ENCODE measurements around the gene ZNF892.
A peak's percentile ranks its signal among the peaks of the same experiment; 100 is the strongest.
"Not testable (repeated sequence)": the region's sequence is repeated elsewhere in the genome, so short reads cannot be mapped to it uniquely, and the experiment has no call there.

Gene ZNF892

DNA sequence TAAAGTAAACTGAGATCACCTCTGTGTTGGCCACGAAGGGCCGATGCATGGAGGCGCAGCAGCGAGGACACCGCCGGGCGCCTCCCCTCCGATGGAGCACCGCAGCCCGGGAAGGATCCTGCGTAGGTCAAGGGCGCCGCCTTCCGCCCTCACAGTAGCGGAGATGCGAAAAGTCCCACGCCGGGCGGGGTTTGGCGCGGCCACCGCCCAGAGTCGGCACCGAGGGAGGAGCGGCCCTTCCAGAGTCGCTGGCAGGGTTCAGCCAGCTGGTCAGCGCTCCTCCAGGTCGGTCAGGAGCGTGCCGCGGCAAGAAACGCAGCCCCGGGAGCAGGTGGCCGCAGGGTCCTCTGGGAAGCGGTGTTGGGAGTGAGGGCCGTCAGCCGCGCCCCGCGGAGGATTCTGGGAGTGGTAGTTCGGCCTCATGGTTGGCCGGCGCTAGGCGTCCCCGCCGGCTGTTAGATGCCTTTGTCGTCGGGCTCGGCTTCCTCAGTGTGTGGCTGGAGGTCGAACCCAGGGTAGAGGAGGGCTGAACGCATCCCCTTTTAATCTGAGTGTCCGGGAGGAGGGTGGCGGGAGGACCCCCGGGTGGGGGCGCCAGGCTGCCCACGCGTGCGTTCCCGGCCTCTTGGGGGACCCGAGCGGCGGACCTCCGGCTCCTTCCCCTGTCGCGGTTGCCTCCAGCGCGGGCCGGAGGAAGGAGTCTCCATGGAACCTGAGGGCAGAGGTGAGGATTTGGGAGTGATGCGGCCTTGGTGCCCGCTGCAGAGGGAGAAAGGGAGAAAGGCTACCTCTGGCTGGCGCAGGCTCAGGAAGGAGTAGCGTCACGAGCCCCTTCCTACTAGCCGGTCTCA, at the start of gene ZNF892:
Gene ZNF892 (plus strand): TSS at position 411 of the 851 bp plus-strand sequence. CDS start 295 bp downstream, at position 706.
- DNase-seq (ENCODE audit: low read depth), result peak; percentile 54

DNA sequence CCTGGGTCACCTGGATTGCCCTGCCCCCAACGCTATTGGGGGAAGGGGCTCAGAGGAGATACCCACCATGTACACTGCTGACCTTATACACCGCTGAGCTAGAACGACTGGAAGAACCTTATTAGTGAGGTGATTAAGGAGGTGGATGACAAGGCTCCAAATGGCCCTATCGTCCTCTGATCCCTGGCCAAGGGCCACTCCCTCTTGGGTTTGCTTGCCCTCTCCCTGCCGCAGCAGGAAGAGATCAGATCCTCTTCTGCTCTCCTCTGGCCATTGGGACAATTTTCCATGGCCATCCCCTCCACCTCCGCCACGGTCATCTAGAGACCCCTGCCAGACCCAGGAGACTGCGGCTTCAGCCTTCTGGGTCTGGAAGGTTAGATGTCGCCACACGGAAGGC, 48.9 kb upstream of the ZNF892 start:
- DNase-seq (ENCODE audit: low read depth), result no peak

DNA sequence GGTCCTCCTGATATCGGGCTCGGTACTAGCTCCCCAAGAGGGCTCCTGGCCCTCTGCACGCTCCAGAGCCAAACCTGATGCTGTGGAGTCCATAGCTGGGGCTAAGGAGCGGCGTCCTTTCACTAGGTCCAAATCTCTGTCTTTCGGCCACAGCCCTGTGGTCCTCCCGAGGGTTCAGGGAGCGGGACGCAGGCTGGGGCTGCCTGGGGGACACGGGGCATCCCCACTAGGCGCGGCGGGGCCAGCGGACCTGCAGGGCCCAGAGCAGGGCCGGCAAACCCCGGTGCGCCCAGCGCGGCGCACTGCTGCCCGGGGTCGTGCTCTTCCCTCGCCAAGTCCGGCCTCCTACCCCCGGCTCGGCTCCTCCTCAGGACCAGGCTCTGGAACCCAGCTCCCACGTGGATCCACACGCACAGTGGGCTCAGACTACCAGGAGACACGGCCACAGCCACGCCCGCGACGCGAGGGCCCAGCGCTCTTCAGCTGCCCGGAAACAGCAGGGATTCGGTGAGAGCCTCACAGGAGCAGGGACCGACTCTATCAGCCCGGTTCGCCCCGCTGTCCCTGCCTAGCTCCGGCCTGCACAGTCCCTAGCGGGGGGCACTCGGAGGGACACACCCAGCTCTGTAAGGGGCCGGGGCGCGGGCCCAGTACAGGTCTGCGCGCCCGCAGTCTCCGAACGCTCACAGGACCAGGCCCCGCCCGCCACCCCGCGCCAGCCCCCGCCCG, 48.3 kb upstream of the ZNF892 start:
- no peak for DNase-seq (ENCODE audit: low read depth)

DNA sequence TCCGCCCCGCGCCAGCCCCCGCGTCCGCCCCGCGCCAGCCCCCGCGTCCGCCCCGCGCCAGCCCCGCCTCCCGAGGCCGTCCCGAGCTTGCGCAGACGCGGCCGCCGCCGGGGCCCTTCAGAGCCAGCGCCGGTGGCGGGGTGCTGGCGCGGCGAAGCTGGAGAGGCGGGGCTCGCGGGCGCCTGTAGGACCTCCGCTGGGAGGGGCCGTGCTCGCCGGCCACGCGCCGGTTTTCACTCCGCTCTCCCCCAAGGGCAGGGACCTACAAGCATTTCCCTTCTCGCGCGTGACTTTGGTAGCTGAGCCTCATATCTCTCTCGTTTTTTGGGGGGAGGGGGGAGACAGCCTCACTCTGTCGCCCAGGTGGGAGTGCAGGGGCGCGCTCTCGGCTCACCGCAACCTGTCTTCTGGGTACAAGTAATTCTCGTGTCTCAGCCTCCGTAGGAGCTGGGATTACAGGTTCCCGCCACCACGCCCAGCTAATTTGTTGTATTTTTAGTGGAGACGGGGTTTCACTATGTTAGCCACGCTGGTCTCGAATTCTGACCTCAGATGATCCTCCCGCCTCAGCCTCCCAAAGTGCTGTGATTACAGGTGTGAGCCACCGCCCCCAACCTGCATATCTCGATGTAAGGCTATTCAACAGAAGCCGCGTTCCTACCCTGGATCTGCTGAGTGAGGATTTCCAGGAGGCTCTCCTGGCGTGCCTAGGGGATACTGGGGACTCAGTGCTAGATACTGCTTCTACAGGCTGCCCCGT, 47.5 kb upstream of the ZNF892 start, which contains the start of gene ZNF514:
Gene ZNF514 (minus strand): TSS at position 159 of the 760 bp plus-strand sequence. CDS start 6,595 bp downstream, outside the sequence.
- DNase-seq (ENCODE audit: low read depth), result peak; percentile 33

DNA sequence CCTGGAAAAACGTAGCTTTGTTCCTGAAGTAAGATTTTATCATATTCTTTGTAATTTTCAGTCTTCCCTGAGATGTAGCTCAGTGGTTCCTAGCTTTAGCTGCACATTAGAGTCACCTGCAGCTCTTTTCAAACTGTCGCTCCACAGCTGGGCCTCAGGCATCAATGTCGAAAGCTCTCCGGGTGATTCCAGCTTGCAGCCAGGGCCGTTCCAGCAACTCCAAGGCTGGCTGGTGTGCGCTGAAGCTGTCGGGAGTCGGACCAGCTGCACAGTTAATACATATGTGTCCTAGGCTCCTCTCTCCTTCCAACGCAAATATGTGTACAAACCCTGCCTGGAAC, 42.3 kb upstream of the ZNF892 start:
- DNase-seq (ENCODE audit: low read depth), result no peak

DNA sequence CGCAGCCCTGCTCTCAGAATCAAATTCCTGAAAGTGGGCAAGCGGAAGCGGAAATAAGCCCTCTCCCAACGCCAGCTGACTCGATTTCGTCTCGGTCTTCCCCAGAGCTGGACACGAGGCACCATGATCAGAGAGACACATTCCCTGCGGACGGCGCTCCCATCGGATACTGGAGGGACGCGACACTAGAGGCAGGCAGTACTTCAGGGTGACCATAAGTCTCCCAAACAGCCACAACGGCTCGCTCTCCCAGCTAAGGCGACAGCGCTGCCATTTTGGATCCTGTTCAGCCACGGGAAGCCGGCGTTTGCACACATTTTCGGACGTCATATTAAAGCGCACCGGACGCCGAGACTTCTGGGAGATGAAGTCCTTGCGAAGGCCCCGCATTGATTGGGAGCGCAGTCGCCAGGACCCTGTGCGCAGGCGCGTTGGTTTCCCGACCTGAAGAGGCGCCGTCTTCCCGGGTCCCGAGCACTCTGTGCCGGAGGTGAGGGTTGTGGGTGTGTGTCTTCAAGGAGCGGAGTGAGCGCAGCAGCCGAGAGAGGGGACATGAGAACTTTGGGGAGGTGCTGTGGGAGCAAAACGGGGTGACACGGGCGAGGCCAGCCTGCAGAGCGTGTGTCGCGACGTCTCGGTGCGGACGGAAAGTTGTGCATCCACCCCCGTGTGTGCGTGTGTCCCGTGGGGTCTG, 41.8 kb upstream of the ZNF892 start, which contains the start of gene ZNF2:
Gene ZNF2 (plus strand): TSS at position 439 of the 694 bp plus-strand sequence. CDS start 10,418 bp downstream, outside the sequence.
- peak; percentile 90 for DNase-seq (ENCODE audit: low read depth)

DNA sequence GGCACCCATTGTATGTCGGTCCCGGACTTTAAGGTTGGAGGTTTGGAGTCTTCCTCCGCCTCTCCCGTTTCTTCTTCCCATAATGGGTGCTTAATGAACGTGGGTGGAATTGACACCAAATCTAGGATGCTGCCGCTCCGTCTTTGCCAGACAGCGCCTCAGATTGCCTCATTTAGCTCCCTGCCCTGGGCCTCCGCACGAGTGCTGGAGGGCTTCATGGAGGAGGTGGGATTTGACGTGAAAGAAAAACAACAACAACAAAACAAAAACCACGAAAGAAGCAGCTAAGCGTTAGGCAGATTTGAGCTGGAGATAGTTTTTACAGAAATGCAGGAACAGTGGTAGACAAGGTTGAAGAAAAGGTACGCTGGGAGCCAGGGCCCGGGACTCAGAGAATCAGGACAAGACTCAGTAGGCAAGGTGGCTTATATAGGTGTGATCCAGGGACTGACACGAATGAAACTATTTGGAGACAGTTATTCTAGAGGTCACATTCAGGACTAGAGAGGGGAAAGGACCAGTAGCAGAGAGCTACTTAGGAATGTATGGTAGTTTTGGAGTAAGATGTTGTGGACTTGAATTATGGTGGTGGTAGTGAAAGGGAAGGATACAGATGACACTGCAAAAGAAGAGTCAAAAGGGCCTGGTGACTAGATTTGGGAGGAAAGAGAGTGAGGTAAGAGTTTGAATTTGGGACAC, 41.1 kb upstream of the ZNF892 start:
- DNase-seq (ENCODE audit: low read depth), result no peak

DNA sequence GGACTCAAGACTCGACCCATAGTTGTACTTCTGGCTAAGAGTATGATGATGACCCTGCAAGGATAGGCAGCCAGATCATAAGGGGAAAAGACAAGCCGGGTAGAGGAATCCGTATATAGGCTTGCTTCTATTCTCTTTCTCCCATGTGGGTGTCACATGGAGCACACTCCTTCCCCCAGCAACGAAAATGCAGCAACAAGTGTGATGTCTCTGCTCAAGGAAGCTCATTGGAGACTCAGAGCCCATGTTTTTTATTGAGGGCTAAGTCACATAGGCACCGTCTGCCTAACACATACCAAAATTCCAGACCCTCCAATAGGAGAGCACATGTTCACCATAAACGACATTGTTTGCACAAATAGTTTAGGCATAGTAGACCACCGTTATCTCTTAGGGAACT, 35.4 kb upstream of the ZNF892 start:
- DNase-seq (ENCODE audit: low read depth), result no peak

DNA sequence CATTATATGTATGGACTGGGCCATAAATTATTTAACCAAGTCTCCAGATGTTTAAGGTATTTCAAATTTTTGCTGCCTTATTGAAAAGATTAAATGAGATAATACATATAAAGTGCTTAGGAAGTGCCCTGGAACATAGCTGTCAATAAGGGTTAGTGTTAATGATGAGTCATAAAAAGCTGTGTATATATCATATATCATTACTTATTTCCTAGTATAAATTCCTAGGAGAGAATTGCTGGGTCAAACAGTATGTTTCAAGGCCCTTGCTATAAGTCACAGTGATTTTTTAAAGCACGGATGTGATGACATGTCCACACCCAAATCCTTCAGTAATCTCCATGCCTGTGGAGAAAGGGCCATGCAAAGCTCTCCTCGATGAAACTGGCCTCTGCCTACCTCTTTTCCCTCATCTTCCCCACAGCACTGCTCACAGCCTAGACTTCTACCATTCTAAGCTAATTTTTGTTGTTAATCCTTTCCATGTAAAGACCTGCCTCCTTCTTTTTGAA, 33.2 kb upstream of the ZNF892 start:
- DNase-seq (ENCODE audit: low read depth), result no peak

DNA sequence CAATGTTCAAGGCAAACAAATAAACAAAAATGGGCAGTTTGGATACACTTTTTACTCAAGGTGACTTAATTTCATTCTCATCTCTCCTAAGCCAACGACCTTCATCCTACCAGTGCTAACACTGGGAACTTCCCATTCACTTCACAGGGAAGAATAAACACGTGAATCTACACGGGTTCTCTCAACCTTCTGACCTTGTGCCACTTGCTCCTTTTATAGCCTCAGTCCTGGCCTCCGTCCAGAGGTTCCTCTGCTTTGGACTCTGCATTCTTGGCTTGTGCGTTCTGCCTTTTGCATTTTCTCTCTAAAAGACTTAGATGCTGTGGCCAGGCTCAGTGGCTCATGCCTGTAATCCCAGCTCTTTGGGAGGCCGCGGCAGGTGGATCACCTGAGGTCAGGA, 27.9 kb upstream of the ZNF892 start:
- DNase-seq (ENCODE audit: low read depth), result no peak

DNA sequence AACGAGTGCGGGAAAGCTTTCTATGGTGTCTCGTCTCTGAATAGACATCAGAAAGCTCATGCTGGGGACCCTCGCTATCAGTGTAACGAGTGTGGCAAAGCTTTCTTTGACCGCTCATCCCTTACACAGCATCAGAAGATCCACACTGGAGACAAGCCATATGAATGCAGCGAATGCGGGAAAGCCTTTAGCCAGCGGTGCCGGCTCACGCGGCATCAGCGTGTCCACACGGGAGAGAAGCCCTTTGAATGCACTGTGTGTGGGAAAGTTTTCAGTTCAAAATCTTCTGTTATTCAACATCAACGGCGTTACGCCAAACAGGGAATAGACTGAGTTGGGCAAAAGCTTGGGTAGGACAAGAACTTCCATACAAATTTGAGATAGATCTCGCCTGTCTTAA, 25.5 kb upstream of the ZNF892 start:
- no peak for DNase-seq (ENCODE audit: low read depth)

DNA sequence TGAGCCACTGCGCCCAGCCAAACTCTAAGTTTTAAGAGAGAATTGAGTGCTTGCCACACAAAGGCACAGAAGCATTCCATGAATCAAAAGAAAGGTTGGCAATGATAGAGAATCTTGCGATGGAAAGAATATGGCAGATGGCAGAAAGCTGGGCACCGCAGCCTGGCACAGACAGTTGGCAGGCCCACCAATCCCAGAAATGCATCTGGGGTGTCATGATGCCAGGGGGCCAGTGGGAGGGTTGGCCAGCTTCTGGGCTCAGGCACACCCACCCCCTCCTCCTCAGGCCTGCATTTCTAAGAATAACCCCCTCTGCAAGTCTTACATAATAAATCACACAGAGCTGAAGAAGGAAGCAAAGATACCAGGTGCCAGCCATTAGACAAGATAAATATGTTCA, 22.1 kb upstream of the ZNF892 start:
- DNase-seq (ENCODE audit: low read depth), result no peak

DNA sequence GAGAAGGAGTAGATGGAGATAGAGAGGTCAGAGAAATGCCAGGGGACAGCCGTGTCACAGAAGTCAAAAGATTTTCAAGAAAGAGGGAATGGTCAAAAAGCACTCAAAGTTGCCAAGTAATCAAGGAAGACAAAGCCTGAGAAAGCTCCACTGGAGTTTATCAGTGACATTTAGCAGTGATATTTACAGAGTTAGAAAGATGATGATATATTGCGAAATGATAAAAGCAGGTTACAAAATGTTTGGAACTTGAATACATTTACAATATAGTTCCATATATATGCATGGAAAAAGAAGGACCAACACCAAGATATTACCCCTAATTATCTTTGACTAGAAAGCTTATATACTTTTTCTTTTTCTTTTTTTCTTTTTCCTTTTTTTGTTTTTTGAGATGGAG, 21.3 kb upstream of the ZNF892 start:
- DNase-seq (ENCODE audit: low read depth), result no peak

DNA sequence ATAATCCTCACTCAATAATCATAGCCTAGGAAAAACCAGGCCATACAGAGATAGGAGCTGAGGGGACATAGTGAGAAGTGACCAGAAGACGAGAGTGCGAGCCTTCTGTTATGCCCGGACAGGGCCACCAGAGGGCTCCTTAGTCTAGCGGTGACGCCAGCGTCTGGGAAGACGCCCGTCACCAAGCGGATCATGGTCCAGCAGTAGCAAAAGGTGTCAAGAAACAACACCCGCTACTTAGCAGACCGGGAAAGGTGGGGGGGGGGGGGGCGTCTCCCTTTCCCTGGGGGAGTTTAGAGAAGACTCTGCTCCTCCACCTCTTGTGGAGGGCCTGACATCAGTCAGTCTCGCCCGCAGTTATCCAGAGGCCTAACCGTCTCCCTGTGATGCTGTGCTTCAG, 14.4 kb upstream of the ZNF892 start:
- not testable (repeated sequence) for DNase-seq (ENCODE audit: low read depth)

DNA sequence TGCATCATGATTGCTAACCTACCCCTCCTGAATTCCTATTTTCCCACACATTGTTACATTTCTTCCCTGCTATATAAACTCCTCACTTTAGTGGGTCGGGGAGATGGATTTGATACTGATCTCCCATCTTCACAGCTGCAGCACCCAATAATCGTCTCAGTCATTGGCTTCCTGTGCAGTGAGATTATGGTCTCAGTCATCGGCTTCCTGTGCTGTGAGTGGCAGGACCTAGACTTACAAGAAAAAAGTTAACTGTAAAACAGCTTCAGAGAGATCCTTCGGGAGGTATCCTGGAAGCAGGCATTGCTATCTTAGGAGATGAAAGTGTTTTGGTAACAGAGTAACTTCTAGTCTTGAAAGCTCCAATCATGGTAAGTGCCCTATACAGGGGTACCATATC, 3.4 kb upstream of the ZNF892 start:
- DNase-seq (ENCODE audit: low read depth), result no peak

DNA sequence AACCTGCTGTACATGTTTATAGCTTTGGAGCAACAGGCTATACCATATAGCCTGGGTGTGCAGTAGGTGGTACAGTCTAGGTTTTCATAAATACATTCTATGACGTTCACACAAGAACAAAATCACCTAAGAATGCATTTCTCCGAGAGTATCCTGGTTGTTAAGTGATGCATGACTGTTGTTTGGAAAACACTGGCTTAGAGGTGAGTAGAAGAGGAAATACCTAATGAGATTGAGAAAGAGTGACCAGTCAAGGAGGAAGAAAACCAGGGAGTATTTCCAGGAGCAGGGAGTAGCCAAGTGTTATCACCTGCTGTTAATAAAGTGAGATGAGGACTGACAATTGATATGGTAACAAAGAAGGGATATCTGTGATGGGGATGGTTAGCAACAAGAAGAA, 2.9 kb upstream of the ZNF892 start:
- no peak for DNase-seq (ENCODE audit: low read depth)

DNA sequence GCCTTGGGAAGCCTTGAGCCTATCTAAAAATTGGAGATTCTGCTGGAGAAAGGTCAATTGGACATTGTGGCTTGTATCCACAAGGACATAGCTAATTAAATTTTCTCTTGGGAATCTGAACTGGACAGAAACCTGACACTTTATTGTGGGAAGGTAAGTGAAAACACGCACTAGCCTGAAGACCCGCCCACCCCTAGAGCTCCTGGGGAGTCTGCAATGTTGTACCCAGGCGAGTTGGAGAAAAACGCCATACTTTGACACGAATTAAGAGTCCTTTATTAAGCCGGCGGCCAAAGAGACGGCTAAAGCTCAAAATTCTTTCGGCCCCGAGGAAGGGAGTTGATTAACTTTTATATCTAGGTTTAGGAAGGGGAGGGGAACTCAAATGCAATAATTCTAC, 1.2 kb upstream of the ZNF892 start:
- DNase-seq (ENCODE audit: low read depth), result no peak

DNA sequence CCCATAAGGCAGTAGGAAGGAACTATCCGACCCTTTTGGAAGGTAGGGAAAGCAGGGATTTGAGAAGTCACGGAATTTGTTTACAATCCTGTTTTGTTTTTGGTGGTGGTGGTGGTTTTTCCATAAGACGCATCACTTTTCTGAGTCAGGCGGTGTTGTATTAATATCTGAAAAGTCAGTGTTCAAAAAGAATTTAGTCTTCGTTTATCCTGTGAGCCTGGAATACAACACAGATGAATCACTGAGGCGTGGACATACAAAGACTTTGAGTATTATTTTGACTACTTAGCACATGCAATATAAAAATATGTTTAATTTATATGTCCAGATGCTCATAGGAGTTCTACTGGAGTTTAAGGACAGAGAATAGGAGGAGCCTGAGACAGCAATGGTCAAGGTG, 785 bp downstream of the ZNF892 start:
- no peak for DNase-seq (ENCODE audit: low read depth)

DNA sequence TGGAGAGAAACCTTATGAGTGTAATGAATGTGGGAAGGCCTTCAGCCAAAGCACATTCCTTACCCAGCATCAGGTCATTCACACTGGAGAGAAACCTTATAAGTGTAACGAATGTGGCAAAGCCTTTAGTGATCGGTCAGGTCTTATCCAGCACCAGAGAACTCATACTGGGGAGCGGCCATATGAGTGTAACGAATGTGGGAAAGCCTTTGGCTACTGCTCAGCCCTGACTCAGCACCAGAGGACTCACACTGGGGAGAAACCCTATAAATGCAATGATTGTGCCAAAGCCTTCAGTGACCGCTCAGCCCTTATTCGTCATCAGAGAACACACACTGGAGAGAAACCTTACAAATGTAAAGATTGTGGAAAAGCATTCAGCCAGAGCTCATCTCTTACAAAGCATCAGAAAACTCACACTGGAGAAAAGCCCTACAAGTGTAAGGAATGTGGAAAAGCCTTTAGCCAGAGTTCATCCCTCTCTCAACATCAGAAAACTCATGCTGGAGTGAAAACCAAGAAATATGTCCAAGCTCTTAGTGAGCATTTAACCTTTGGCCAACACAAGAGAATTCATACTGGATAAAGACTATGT, 7.8 kb downstream of the ZNF892 start:
- DNase-seq (ENCODE audit: low read depth), result no peak

DNA sequence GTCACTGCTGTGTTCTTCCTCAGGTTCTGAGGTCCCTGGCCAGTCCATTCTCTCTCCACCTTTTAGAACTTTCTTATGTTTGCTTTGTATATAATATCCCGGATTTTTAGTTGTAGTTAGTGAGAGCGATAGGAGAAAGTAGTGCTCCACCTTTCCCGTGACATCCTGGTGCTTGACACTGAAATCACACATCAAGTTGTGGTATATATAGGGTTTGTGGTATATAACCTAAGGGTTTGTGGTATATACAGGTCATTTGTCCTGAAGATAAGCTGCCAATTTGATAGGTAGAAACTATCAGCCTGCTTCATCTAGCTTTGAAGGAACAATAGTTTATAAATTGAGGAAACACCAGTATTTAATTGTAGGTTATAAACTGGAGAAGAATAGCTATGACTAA, 13.1 kb downstream of the ZNF892 start:
- no peak for DNase-seq (ENCODE audit: low read depth)

DNA sequence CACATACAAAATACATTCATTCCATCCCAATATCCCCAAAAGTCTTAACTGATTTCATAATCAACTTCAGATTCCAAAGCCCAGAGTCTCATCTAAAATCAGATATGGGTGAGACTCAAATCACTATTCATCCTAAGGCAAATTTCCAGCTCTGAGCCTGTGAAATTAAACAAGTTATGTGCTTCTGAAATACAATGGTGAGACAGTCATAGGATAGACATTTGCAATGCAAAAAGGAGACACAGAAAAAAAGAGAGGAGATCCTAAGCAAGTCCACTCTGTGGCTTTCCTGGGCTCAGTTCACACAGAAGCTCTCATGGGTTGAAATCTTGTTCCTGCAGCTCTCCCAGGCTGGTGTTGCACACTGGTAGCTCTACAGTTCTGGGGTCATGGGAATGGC, 18.3 kb downstream of the ZNF892 start:
- DNase-seq (ENCODE audit: low read depth), result no peak

Data from CMK (cell line).